Body of pancreas (tissue), 4 donors: ENCODE results near the gene CFAP20. TPM values are rescaled to one million over a fixed set of nuclear protein-coding genes. Genes with fewer than 3 reads are reported as not detected.

Experiments
- ATAC-seq: fragments of 150-250 bp; one replicate; pipeline ENCODE4 v1.9.1; 2016
- DNase-seq, 4 donors: peaks; one replicate each; pipeline ENCODE4 v3.0.0-alpha.2; 2019
- H3K27ac ChIP-seq, 4 donors: fragments of 200-600 bp; sonication (generic); 1 replicate in 3 of 4; 2 replicates in 1 of 4; pipeline versions ENCODE4 v1.5.1 to v1.6.1; 2016 to 2019; ENCODE audit warnings: mild to moderate bottlenecking in 1 of 4, mixed read lengths in 1 of 4, moderate library complexity in 1 of 4
- H3K27me3 ChIP-seq, 2 donors: fragments of 200-600 bp; sonication (generic); one replicate each; pipeline ENCODE4 v1.6.0; 2016; ENCODE audit warnings: mild to moderate bottlenecking in 1 of 2
- H3K36me3 ChIP-seq, 2 donors: fragments of 200-600 bp; sonication (generic); replicated peaks in 1 of 2; 2 replicates each; pipeline ENCODE4 v1.5.1; 2016; ENCODE audit warnings: low read depth in 2 of 2; ENCODE audit not compliant: insufficient read depth in 1 of 2
- H3K4me1 ChIP-seq: fragments of 200-600 bp; sonication (generic); one replicate; pipeline ENCODE4 v1.6.0; 2016
- H3K4me3 ChIP-seq, 2 donors: fragments of 200-600 bp; sonication (generic); 1 replicate in 1 of 2; 2 replicates in 1 of 2; pipeline ENCODE4 v1.5.1; 2016 to 2019
- H3K9me3 ChIP-seq, 3 donors: fragments of 200-600 bp; sonication (generic); 1 replicate in 2 of 3; 2 replicates in 1 of 3; pipeline ENCODE4 v1.5.1; 2016
- POLR2A ChIP-seq, 3 donors: fragments of 450-650 bp; IDR thresholded peaks; one replicate each; pipeline ENCODE4 v1.6.1; 2016; ENCODE audit warnings: antibody characterized with exemption in 3 of 3, mild to moderate bottlenecking in 2 of 3
- WGBS, 2 donors: methylation state at CpG; one replicate each; pipeline ENCODE4 v1.1.5; 2017; 5-methylcytosine and 5-hydroxymethylcytosine counted together
- intact Hi-C: fragments of 100-400 bp; cut with DNase I; formaldehyde crosslinking; loops from one replicate; pipeline ENCODE4 v1.15.1; 2023
- total RNA-seq, 2 donors: library from RNA; depleted of rRNA; stranded (reverse); fragments of >200 nt; gene quantifications; one replicate each; pipeline ENCODE4 v1.1.0, GENCODE V29; 2016
- TF ChIP-seq, protein P1 (sequence below), 7 experiments: fragments of 450-650 bp in 4 of 7; fragments of 200-600 bp in 3 of 7; sonication (generic) in 3 of 7; IDR thresholded peaks; one replicate each; pipeline ENCODE4 v1.5.1; 2016 to 2019; ENCODE audit warnings: antibody characterized with exemption in 7 of 7

Gene CFAP20
- total RNA-seq, 2 donors from 2014 or later = 11.9 to 33.2 TPM

DNA sequence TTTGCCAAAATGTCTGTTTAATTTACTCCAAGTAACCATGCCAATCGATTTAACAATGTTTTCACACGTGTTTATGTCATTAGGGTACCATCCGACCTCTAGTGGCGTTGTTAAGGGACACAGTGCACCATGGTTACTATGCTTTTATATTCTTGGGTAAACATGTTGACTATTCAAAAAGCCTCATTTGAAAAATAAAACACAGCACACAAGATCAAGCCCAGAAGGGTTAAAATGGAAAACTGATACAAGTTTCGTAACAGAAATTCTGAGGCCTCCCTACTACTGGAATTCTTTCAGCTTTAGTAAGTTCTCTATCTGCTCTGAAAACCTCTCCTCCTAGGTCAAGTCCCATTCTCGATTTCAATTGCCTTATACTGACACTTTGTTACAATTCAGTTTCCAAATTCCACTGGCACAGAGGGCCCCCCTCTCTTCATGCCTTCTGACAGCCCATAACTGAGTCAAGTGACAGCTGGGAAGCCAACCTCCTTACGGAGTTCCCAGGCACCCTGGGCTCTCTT is 2.1 kb downstream of the CFAP20 start:
- H3K4me3 ChIP-seq = no peak overlapping the region
- H3K9me3 ChIP-seq = no peaks in the 10 kb centered on the region
- peaks cover 46% of the 10 kb centered on the region for H3K4me1 ChIP-seq
- TF ChIP-seq, protein P1, sequence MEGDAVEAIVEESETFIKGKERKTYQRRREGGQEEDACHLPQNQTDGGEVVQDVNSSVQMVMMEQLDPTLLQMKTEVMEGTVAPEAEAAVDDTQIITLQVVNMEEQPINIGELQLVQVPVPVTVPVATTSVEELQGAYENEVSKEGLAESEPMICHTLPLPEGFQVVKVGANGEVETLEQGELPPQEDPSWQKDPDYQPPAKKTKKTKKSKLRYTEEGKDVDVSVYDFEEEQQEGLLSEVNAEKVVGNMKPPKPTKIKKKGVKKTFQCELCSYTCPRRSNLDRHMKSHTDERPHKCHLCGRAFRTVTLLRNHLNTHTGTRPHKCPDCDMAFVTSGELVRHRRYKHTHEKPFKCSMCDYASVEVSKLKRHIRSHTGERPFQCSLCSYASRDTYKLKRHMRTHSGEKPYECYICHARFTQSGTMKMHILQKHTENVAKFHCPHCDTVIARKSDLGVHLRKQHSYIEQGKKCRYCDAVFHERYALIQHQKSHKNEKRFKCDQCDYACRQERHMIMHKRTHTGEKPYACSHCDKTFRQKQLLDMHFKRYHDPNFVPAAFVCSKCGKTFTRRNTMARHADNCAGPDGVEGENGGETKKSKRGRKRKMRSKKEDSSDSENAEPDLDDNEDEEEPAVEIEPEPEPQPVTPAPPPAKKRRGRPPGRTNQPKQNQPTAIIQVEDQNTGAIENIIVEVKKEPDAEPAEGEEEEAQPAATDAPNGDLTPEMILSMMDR (IDR thresholded peaks at IDR 0.05) = peak in 4 of 7 experiments; percentile 44 to 51 (median 47)
- no peak for TF ChIP-seq POLR2A (IDR thresholded peaks at IDR 0.05)
- peak; percentile 38 for ATAC-seq
- H3K27ac ChIP-seq = peak overlapping the region; percentile 2 to 94 (median 67)
- H3K27me3 ChIP-seq = no peaks in the 10 kb centered on the region
- intact Hi-C loops = no loop called here
- WGBS, 2 donors = 6 to 7% methylated on average over 7 of the region's 7 CpGs
- DNase-seq = peak; percentile 30 to 67 (median 40)
- H3K36me3 ChIP-seq = no peaks in the 10 kb centered on the region

DNA sequence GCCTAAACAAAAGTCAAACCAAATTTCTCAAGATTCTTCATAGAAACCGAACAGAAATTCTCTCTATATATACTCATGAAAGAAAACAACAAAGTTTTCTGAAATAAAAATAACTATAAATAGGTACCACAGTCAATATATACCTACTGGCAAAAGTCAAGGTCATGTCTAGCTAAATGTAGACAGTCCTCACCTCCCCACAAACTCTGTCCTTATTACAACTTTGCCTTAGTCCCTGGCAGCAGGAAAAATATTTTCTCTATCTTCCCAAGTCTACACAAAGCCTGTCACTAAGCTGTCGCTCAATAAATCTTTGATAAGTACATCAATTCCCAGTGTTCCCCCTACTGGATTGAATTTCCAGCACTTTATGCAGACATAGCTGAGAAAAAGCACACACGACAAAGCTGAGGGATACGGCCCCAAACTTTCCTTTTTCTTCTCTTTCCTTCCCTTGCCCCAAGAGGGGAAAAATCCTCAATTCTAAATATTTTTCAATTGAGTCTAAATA is 2.7 kb downstream of the CFAP20 start:
- Histone ChIP-seq H3K27me3 (no peaks in the 10 kb centered on the region), H3K36me3 (no peaks in the 10 kb centered on the region), H3K4me1 (peaks cover 52% of the 10 kb centered on the region), H3K9me3 (no peaks in the 10 kb centered on the region), H3K27ac (peak overlapping the region in 3 of 4 donors; percentile 56 to 94 (median 78)), H3K4me3 (no peak overlapping the region)
- WGBS, 2 donors = 11 to 15% methylated on average over 4 of the region's 4 CpGs
- no peak for TF ChIP-seq POLR2A (IDR thresholded peaks at IDR 0.05)
- TF ChIP-seq, protein P1 (IDR thresholded peaks at IDR 0.05) = no peak
- no peak for DNase-seq
- intact Hi-C loops = no loop called here
- no peak for ATAC-seq

DNA sequence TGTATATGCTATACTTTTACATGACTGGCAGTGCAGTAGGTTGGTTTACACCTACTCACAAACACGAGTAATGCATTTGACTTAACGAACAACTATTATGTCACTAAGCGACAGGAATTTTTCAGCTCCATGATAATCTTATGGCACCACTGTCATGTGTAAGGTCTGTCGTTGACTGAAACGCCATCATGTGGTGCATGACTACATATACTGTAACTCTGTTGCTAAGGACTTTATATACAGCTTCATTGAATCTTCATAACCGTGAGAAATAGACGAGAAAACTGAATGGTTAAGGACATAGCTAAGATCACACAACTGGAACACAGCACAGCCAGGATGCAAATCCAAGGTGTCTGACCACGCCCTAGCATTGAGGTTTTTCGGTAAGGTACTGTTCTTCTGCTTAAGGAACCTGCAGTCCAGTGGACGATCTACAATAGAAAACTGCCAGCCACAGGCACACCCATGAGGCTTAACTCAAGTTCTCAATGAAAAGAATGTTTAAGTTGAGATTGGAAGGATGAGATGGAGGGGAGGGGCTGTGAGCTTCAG is 3.3 kb downstream of the CFAP20 start:
- no peak for ATAC-seq
- Histone ChIP-seq H3K27ac (peak overlapping the region in 3 of 4 donors; percentile 56 to 94 (median 78)), H3K4me1 (peaks cover 58% of the 10 kb centered on the region), H3K9me3 (no peaks in the 10 kb centered on the region), H3K36me3 (no peaks in the 10 kb centered on the region), H3K27me3 (no peaks in the 10 kb centered on the region), H3K4me3 (no peak overlapping the region)
- TF ChIP-seq, protein P1 (IDR thresholded peaks at IDR 0.05) = no peak
- no peak for TF ChIP-seq POLR2A (IDR thresholded peaks at IDR 0.05)
- intact Hi-C loops = no loop called here
- 59 to 73% methylated on average over 10 of the region's 10 CpGs for WGBS, 2 donors
- DNase-seq = no peak

DNA sequence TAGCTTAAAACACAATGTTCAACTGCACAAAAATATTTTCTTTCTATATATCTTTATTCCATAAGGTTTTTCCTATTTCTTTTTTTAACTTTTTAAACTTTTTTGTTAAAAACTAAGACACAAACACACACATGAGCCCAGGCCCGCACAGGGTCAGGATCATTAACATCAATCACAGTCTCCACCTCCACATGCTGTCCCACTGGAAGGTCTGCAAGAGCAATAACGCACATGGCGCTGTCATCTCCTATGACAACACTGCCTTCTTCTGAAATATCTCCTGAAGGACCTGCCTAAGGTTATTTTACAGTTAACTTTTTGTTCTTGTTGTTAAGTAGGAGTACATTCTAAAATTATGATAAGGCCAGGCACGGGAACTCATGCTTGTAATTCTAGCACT is 4.1 kb downstream of the CFAP20 start:
- Histone ChIP-seq H3K36me3 (no peaks in the 10 kb centered on the region), H3K27ac (no peak overlapping the region), H3K4me3 (no peak overlapping the region), H3K4me1 (peaks cover 67% of the 10 kb centered on the region), H3K9me3 (no peaks in the 10 kb centered on the region), H3K27me3 (no peaks in the 10 kb centered on the region)
- ATAC-seq (no peak), DNase-seq (no peak)
- intact Hi-C loops = no loop called here
- TF ChIP-seq, protein P1 (IDR thresholded peaks at IDR 0.05) = no peak
- no peak for TF ChIP-seq POLR2A (IDR thresholded peaks at IDR 0.05)
- WGBS, 2 donors = 68 to 70% methylated on average over 4 of the region's 4 CpGs

DNA sequence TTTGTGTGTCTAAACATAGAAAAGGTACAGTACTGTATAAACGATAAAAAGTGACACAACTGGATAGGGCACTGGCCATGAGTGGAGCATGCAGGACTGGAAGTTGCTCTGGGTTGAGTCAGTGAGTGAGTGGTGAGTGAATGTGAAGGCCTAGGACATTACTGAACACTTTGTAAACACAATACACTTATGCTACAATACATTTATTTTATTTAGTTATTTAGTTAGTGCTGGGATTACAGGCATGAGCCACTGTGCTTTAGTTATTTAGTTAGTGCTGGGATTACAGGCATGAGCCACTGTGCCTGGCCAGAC is 4.6 kb downstream of the CFAP20 start:
- no peak overlapping the region for H3K4me3 ChIP-seq
- H3K36me3 ChIP-seq = no peaks in the 10 kb centered on the region
- H3K9me3 ChIP-seq = no peaks in the 10 kb centered on the region
- ATAC-seq = no peak
- peaks cover 71% of the 10 kb centered on the region for H3K4me1 ChIP-seq
- intact Hi-C loops = loop anchor here (5.0 kb wide), 1 partner anchor 87 kb away; no protein-coding TSS in a partner anchor
- 4 to 5% methylated on average over 1 of the region's 1 CpG for WGBS, 2 donors
- no peak overlapping the region for H3K27ac ChIP-seq
- no peak for DNase-seq
- no peak for TF ChIP-seq POLR2A (IDR thresholded peaks at IDR 0.05)
- TF ChIP-seq, protein P1 (IDR thresholded peaks at IDR 0.05) = no peak
- no peaks in the 10 kb centered on the region for H3K27me3 ChIP-seq
